Stimulated activated CD4-positive, alpha-beta T cell treated with anti-CD3 and anti-CD28 coated beads, Interleukin-4, amount 100 ng/mL, for 24 hours (primary cell): Measurements from ENCODE around the gene TCEANC2.

Experiments
- DNase-seq: peaks from one replicate; pipeline ENCODE4 v3.0.0-alpha.2; 2020

TCEANC2 gene

GRCh38 chr1:54138994-54139393 lies 85.6 kb downstream of the TCEANC2 start:
- no peak for DNase-seq

- no peak for DNase-seq
These were observed 86.3 kb downstream of the TCEANC2 start for GRCh38 chr1:54139711-54140110.

GRCh38 chr1:54142146-54142900 lies 88.9 kb downstream of the TCEANC2 start:
- DNase-seq: no peak

- no peak for DNase-seq
These were observed 91.0 kb downstream of the TCEANC2 start for GRCh38 chr1:54144366-54144765.

GRCh38 chr1:54149734-54150133 lies 96.3 kb downstream of the TCEANC2 start:
- no peak for DNase-seq

GRCh38 chr1:54151013-54151412 lies 97.6 kb downstream of the TCEANC2 start:
- DNase-seq: no peak

GRCh38 chr1:54152696-54153095 lies 99.3 kb downstream of the TCEANC2 start, which contains the start of gene CDCP2:
TSS of gene CDCP2 (minus strand) at chr1:54153000. CDS start at chr1:54152922, 78 bp downstream.
- DNase-seq: no peak

- DNase-seq: no peak
These were observed 100.4 kb downstream of the TCEANC2 start for GRCh38 chr1:54153535-54154439.
